ENCODE data around the gene PAX6.

The PAX6 gene

GRCh38 chr11:31822175-31822926 lies 11.2 kb upstream of the PAX6 start:
- no peak for DNase-seq

DNA sequence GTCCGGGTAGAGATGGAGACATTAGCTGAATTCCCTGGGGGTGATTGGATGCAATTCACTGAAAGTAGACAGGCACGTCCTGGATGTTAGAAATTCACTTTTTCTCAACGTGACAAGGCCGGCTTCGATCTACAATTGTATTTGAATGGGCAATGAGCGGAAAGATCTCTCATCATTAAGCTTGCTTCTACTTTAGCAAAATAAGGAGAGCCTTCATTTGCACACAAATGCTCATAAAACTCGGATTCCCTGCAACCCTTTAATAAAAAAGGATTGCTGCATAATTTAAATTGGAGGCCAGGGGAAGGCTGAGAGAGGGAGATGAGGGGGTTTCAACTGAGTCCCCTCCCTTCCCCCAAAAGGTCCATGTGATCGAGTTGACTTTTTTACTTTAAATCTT lies 10.6 kb upstream of the PAX6 start:
- no peak for DNase-seq

GRCh38 chr11:31821235-31821764 lies 10.2 kb upstream of the PAX6 start:
- DNase-seq, result no peak

DNA sequence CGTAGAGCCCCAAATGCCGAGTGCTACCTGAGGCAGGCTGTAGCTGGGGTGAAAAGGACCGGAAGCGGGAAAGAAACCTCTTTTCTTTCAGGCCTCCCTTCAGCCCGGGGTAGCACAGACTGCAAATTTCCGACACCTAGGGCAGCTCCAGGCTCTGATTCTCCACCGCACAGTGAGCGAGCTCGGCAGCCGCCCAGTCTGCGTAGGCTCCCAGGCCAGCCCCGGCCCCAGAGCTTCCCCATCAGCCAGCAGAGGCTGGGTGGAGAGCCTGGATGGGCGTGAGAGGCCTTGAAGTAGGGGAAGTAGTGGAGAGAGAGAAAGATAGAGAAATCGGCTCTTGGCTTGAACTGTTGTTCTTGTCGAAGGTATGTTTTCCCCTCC lies 9.3 kb upstream of the PAX6 start:
- no peak for DNase-seq

GRCh38 chr11:31819621-31820437 lies 8.7 kb upstream of the PAX6 start:
- DNase-seq, result no peak

- no peak for DNase-seq
Observed at GRCh38 chr11:31818874-31819331, 7.8 kb upstream of the PAX6 start.

DNA sequence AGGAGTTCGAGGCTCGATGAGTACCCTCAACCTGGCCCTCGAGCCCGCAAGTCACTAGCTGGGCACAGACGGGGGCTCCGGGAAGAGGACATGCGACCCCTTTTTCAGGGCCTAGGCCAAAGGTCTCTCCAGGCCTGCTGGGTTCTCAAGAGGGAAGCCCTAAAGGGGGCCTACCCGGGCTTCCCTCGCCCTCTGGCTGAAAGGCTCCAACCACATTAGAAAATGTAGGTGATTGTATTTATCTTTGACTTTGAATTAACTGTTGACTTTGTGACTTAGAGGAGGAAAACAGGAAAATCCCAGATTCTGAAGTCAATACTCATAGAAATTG lies 7.3 kb upstream of the PAX6 start:
- DNase-seq, result no peak

- DNase-seq, result no peak
Observed at GRCh38 chr11:31817621-31818424, 6.7 kb upstream of the PAX6 start.

GRCh38 chr11:31817054-31817620 lies 6.0 kb upstream of the PAX6 start:
- DNase-seq, result no peak

GRCh38 chr11:31816468-31817053 lies 5.4 kb upstream of the PAX6 start:
- no peak for DNase-seq

GRCh38 chr11:31815711-31816467 lies 4.8 kb upstream of the PAX6 start:
- DNase-seq, result no peak

GRCh38 chr11:31814176-31814868 lies 3.2 kb upstream of the PAX6 start:
- no peak for DNase-seq

GRCh38 chr11:31813391-31814175 lies 2.5 kb upstream of the PAX6 start:
- DNase-seq, result no peak

- DNase-seq, result no peak
Observed at GRCh38 chr11:31812383-31813381, 1.6 kb upstream of the PAX6 start.

- no peak for DNase-seq
Observed at GRCh38 chr11:31809857-31810778, 1.0 kb downstream of the PAX6 start.

GRCh38 chr11:31809541-31809856 lies 1.6 kb downstream of the PAX6 start:
- DNase-seq, result no peak

GRCh38 chr11:31808721-31809540 lies 2.2 kb downstream of the PAX6 start:
- no peak for DNase-seq
